Testis (tissue), 3 donors: ENCODE data around the gene KCNE1. TPM values are rescaled to one million over a fixed set of nuclear protein-coding genes. Genes with fewer than 3 reads are reported as not detected.
"Not testable (repeated sequence)": the region's sequence is repeated elsewhere in the genome, so short reads cannot be mapped to it uniquely, and the experiment has no call there.

Experiments used
- DNase-seq: peaks from one replicate; pipeline ENCODE4 v3.0.0-alpha.2; 2019
- H3K27ac ChIP-seq, 2 donors: fragments of 200-600 bp; sonication (generic); one replicate each; pipeline ENCODE4 v1.5.1; 2019
- H3K27me3 ChIP-seq: fragments of 200-600 bp; sonication (generic); one replicate; pipeline ENCODE4 v1.5.1; 2019
- H3K36me3 ChIP-seq: fragments of 200-600 bp; sonication (generic); one replicate; pipeline ENCODE4 v1.5.1; 2017; ENCODE audit warnings: low read depth; ENCODE audit errors: missing control alignments
- H3K4me1 ChIP-seq: fragments of 200-600 bp; sonication (generic); one replicate; pipeline ENCODE4 v1.5.1; 2019
- H3K4me3 ChIP-seq, 2 donors: fragments of 200-600 bp; sonication (generic); one replicate each; pipeline ENCODE4 v1.5.1; 2017 to 2019
- H3K9me3 ChIP-seq: fragments of 200-600 bp; sonication (generic); one replicate; pipeline ENCODE4 v1.5.1; 2017
- WGBS, 2 donors: methylation state at CpG; one replicate each; pipeline ENCODE4 v1.1.5; 2018; 5-methylcytosine and 5-hydroxymethylcytosine counted together
- intact Hi-C: fragments of 100-400 bp; cut with DNase I; formaldehyde crosslinking; loops from one replicate; pipeline ENCODE4 v1.15.1; 2023; ENCODE audit warnings: low total_unique reads
- polyA plus RNA-seq: library from polyadenylated mRNA; stranded (reverse); fragments of 350-450 nt; fragmentation: Illumina TruSeq; extraction: RNeasy Lipid Tissue Mini Kit (QIAGEN cat#74804); gene quantifications from one replicate; pipeline ENCODE4 v1.2.3, GENCODE V29; 2014; ENCODE audit warnings: low read depth, low replicate concordance; ENCODE audit not compliant: insufficient read depth
- total RNA-seq, 2 donors: library from RNA; depleted of rRNA; stranded (reverse); fragments of >200 nt; gene quantifications; one replicate each; pipeline ENCODE4 v1.2.3, GENCODE V29; 2016

KCNE1 gene
- total and polyA plus RNA-seq, 3 donors from 2014 or later = 7.3 to 16.7 (median 12.4) TPM

DNA sequence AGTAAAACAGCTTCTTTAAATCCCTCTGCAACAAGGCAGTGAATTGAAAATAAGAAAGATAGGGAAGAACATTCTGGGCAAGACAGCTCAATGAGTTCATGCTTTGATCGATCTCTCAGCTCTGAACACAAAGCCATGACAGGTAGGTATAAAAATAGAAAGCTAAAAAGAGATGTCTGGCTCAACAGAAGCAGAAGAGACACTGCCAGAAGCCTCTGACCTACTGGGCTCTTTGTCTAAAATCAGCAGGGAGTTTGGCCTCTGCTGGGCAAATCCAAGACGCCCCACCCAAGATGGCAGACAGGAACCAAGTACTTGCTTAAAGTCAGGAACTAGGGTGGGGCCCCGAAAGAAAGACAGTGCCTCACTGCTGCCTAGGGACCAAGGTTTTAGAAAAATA is 44.7 kb downstream of the KCNE1 start:
- WGBS, 2 donors = no CpG with 5 or more reads among the region's 3 CpGs
- not testable (repeated sequence) for H3K4me3 ChIP-seq

DNA sequence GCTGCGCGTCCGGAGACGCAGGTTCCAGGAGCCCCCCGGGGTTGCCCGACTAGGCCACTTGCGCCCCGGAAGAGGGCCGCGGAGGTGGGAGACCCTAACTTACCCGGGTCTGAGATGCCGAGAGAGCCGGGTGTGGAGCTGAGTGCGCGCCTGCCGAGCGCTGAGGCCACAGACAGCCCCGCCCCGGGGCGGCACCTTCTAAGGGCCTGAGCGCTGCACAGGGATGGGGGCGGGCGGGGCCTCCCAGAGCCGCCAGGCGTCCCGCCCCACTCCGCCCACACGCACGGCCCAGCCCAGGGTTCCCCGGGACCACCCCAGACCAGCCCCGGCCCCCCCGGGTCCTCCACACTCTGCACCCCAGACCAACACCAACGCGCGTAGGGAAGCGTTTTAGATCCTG is 52.6 kb downstream of the KCNE1 start:
- H3K27me3 ChIP-seq, intact Hi-C loops: not testable (repeated sequence)
- no CpG with 5 or more reads among the region's 36 CpGs for WGBS, 2 donors

More for the DNA sequence above, 44.7 kb downstream of the KCNE1 start:
- DNase-seq, H3K9me3 ChIP-seq, H3K27me3 ChIP-seq, H3K27ac ChIP-seq, intact Hi-C loops, H3K36me3 ChIP-seq, H3K4me1 ChIP-seq: not testable (repeated sequence)

DNA sequence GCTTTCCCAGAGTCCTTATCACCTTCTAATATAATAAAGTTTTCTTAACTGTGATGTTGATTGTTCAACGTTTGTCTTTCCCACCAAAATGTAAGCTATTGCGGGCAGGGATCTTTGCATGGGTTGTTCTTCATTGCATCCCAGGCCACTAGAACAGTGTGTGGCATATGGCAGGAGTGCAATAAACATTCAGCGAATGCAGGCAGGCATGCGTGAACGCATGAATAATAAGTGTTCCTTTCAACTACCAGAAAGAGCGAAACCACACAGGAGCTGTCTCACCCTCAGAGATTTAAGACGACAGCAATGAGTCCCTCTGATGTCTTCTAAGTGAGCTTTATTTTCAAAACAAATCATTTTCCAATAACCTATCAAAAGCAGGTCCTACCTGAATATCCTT is 53.7 kb downstream of the KCNE1 start:
- WGBS, 2 donors = no CpG with 5 or more reads among the region's 7 CpGs
- H3K27ac ChIP-seq, DNase-seq, H3K36me3 ChIP-seq, H3K9me3 ChIP-seq, intact Hi-C loops, H3K4me1 ChIP-seq, H3K27me3 ChIP-seq, H3K4me3 ChIP-seq: not testable (repeated sequence)

More for the DNA sequence above, 52.6 kb downstream of the KCNE1 start:
- not testable (repeated sequence) for H3K36me3 ChIP-seq, DNase-seq, H3K4me1 ChIP-seq, H3K9me3 ChIP-seq, H3K4me3 ChIP-seq, H3K27ac ChIP-seq

DNA sequence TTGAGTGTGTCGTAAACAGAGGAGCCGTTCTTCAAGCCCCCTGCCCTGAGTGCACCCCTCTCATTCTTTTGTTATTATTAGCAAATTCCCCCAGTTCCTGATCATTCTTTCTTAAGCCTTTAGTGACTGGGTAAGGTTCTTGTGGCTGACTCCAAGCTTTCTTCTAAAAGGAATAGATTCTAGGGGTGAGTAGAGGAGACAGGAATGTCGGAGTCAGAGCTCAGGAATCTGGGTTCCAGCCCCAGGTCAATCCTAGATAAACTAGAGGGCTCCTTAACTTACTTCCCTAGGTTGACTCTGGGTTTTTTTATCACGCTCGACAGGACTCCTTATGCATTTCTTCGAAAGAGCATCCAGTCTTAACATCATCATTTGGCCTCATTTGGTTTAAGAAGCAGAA is 55.8 kb downstream of the KCNE1 start:
- DNase-seq, H3K36me3 ChIP-seq, H3K27me3 ChIP-seq, H3K4me3 ChIP-seq, H3K9me3 ChIP-seq, intact Hi-C loops, H3K27ac ChIP-seq, H3K4me1 ChIP-seq: not testable (repeated sequence)
- no CpG with 5 or more reads among the region's 6 CpGs for WGBS, 2 donors

DNA sequence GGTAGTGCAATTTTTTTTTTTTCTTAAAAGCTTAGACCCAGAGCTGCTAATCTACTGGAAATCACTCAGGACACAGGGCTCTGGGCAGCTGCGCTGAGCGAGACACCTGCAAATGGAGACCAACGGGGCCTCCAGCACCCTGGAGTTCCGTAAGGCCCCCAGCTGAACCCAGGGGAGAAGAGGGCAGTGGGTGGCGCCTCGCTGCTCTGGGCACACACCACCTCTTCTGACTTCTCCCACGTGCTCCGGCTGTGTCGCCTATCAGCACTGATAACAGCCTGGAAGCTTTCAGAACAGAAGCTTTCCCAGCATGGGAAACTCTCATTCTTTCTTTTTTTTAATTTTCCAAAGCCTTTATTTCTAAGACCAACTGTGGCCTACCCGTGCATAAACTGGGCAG is 56.4 kb downstream of the KCNE1 start:
- not testable (repeated sequence) for DNase-seq

DNA sequence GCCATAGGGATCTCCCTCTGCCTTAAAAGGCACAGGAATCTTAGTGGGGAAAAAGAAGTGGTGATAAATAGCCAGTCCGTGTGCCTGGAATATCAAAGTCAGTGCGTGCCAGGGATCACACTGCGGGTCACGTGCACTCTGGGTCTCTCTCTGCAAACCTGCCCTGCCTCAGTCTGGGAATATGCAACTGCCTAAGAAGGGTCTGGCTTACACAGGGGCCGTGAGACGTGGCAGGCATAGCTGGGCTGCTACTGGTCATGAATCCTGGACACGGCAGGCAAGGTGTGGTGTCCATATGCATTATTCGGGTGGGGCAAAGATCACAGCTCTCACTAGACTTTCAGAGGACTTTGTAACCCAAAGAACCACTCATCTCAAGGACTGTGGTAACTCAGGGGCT is 65.0 kb downstream of the KCNE1 start:
- H3K27me3 ChIP-seq, H3K4me1 ChIP-seq, H3K36me3 ChIP-seq, H3K4me3 ChIP-seq, H3K27ac ChIP-seq, H3K9me3 ChIP-seq, intact Hi-C loops, DNase-seq: not testable (repeated sequence)
- no CpG with 5 or more reads among the region's 8 CpGs for WGBS, 2 donors

More for the DNA sequence above, 56.4 kb downstream of the KCNE1 start:
- H3K27ac ChIP-seq, H3K9me3 ChIP-seq, H3K27me3 ChIP-seq, intact Hi-C loops, H3K36me3 ChIP-seq, H3K4me3 ChIP-seq, H3K4me1 ChIP-seq: not testable (repeated sequence)
- no CpG with 5 or more reads among the region's 10 CpGs for WGBS, 2 donors

DNA sequence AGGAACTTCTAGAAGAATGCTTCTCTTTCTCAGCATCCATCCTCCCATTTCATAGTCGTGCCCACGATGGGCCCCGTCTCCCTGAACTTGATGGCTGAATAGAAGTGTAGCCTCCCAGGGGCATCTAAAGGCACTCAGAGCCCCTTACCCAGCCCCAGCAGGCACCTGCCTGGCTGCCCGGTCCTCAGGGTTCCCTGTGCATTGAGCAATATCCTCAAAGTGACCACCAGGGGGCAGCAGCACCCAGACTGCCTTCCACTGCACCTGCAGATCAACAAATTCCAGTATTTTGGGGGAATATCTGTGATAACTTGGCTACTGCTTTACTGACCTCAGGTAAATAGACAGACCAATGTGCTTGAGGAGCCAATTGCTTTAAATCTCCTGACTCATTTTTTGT is 68.5 kb downstream of the KCNE1 start:
- H3K4me1 ChIP-seq, H3K27me3 ChIP-seq, DNase-seq, H3K27ac ChIP-seq, H3K36me3 ChIP-seq, intact Hi-C loops, H3K9me3 ChIP-seq, H3K4me3 ChIP-seq: not testable (repeated sequence)
- no CpG with 5 or more reads among the region's 4 CpGs for WGBS, 2 donors

DNA sequence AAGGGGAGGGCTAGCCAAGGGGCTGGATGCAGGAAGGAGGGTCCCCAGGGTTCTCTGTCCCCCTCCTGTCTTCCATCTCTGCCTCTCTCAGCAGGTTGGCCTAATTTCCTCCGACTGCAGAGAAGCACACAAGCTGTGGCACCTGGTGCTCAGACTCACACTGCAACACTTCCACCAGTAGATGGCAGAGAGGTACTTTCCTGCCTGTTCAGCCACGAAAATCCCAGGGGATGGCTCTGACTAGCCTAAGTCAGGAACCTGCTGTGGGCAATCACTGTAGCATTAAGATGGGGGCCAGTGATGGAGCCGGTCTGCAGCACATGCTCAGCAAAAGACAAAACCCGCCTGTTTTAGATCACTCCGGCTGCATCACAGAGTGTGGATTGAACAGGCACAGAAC is 82.3 kb downstream of the KCNE1 start:
- DNase-seq, H3K9me3 ChIP-seq, intact Hi-C loops, H3K4me3 ChIP-seq, H3K36me3 ChIP-seq, H3K27me3 ChIP-seq, H3K4me1 ChIP-seq, H3K27ac ChIP-seq: not testable (repeated sequence)
- WGBS, 2 donors = no CpG with 5 or more reads among the region's 5 CpGs

DNA sequence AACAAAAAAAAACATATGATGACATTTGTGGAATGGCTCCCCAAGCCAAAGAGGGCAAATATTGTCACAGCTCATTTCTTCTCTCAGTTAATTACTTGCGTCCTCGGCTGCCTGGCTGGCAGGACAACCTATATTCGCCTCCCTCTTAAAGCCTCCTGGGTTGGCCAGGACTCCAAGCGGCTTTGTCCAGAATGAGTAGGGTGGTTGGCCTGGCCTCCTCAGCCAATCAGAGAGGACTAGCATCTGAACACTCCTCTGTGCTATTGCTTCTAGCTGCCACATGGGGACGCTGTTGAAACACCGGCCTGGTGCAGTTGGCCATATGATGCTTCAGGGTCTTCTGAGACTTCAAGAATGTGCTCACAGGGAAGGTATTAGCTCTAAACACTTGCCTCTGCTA is 83.6 kb downstream of the KCNE1 start:
- WGBS, 2 donors = no CpG with 5 or more reads among the region's 6 CpGs
- H3K27ac ChIP-seq, H3K4me1 ChIP-seq, intact Hi-C loops, H3K4me3 ChIP-seq, H3K27me3 ChIP-seq, DNase-seq, H3K36me3 ChIP-seq, H3K9me3 ChIP-seq: not testable (repeated sequence)

DNA sequence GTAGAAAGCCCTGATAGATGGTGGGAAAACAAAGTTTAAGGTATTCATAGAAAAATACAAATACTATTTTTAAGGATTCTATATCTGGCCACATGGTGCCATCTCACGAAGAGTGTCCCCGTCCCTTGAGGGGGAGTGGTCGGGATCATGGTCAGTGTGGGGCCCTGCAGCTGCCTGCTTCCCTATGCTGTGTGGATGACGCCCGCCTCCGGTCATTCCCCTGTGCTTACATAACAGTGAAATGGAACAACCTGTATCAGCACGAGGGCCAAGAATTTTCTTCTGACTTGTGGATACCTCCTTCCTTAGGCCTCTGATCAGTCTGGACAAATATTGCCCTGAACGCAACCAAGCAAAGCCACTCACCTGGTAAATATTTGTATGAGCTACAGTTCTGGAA is 84.7 kb downstream of the KCNE1 start:
- H3K9me3 ChIP-seq, intact Hi-C loops, H3K36me3 ChIP-seq, H3K4me3 ChIP-seq, H3K27me3 ChIP-seq, H3K27ac ChIP-seq, DNase-seq, H3K4me1 ChIP-seq: not testable (repeated sequence)
- WGBS, 2 donors = no CpG with 5 or more reads among the region's 8 CpGs

DNA sequence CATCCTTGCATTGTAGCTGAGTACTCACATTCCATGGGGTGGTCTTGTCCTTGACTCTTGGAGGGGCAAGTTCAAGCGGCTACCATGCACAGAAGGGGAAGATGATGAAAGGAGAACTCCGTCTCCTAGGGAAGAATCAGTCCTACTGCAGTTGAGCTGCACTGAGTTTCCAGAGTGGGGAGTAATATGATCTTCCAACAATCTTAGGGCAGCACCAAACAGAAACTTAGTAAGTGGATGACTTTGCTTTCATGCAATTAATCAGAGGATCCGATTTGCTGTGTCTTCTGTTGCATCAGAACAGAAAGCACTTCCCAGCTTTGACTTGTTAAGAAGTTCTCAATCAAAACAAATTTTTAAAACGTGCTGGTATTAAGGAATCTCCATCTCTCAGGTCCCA is 88.2 kb downstream of the KCNE1 start, which contains the start of gene SMIM34:
Gene SMIM34 (minus strand): TSS at position 147 of the 400 bp plus-strand sequence. CDS start 112 bp downstream, at position 35.
- H3K27ac ChIP-seq, intact Hi-C loops, H3K27me3 ChIP-seq, H3K9me3 ChIP-seq, DNase-seq, H3K4me1 ChIP-seq, H3K36me3 ChIP-seq, H3K4me3 ChIP-seq: not testable (repeated sequence)
- no CpG with 5 or more reads among the region's 4 CpGs for WGBS, 2 donors

DNA sequence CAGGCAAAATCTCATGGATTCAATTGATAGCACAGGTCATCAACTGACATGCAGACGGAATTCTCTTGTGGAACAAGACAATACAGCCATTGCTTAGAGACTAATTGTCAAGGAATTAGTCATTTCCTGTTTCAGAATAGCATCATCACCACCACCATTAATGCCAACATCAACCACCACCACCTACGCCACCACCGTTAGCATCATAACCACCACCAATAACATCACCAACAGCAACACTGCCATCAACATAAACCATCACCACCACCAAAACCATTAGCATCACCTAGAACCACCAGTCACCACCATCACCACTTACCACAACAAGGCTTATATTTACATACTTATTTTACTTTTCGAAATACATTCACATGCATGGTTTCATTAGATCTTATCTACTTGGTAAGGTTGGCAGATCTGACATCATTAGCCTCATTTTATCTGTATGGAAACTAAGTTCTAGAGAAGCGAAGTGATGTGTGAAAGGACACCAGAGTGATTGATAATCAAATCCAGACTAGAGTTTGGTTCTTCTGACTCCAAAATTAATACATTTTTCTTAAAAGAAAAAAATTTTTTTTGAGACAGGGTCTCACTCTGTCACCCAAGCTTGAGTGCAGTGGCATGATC is 94.4 kb downstream of the KCNE1 start:
- H3K4me1 ChIP-seq, H3K27me3 ChIP-seq, intact Hi-C loops, H3K4me3 ChIP-seq, DNase-seq, H3K9me3 ChIP-seq, H3K27ac ChIP-seq, H3K36me3 ChIP-seq: not testable (repeated sequence)
- WGBS, 2 donors = no CpG with 5 or more reads among the region's 5 CpGs

DNA sequence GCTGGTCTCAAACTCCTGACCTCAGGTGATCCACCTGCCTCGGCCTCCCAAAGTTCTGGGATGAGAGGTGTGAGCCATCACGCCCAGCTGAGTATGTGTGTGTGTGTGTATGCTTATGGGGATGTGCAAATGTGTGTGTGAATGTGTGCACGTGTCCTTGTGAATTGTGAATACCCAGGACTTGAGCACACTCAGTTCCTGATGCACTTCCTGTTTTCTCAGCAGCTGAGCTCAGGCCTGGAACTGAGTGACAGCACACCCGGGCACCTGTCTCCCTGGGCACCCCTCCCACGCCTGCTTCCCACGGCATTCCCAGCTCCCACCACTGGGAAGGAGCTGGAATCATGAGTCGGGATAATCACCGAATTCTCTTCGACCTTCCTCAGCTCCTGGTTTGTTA is 104.7 kb downstream of the KCNE1 start:
- H3K9me3 ChIP-seq, H3K36me3 ChIP-seq, H3K27ac ChIP-seq, H3K27me3 ChIP-seq, H3K4me1 ChIP-seq, H3K4me3 ChIP-seq, DNase-seq, intact Hi-C loops: not testable (repeated sequence)
- no CpG with 5 or more reads among the region's 9 CpGs for WGBS, 2 donors
